ENCODE results near the gene CTAGE4.
"Not testable (repeated sequence)": the region's sequence is repeated elsewhere in the genome, so short reads cannot be mapped to it uniquely, and the experiment has no call there.

The CTAGE4 gene

GRCh38 chr7:144217200-144217599, 33.9 kb downstream of the CTAGE4 start:
- not testable (repeated sequence) for DNase-seq

- not testable (repeated sequence) for DNase-seq
These were observed 35.3 kb downstream of the CTAGE4 start for GRCh38 chr7:144218581-144218980.

GRCh38 chr7:144219149-144219548, 35.9 kb downstream of the CTAGE4 start:
- DNase-seq, result not testable (repeated sequence)

GRCh38 chr7:144220531-144220930, 37.3 kb downstream of the CTAGE4 start:
- DNase-seq, result not testable (repeated sequence)

GRCh38 chr7:144223675-144224074, 40.4 kb downstream of the CTAGE4 start:
- not testable (repeated sequence) for DNase-seq

- DNase-seq, result not testable (repeated sequence)
These were observed 43.6 kb downstream of the CTAGE4 start for GRCh38 chr7:144226866-144227265.

GRCh38 chr7:144228810-144229209, 45.5 kb downstream of the CTAGE4 start:
- not testable (repeated sequence) for DNase-seq

- DNase-seq, result not testable (repeated sequence)
These were observed 47.8 kb downstream of the CTAGE4 start for GRCh38 chr7:144231027-144231426.

- not testable (repeated sequence) for DNase-seq
These were observed 49.8 kb downstream of the CTAGE4 start for GRCh38 chr7:144233039-144233438.

Measured in GOT3 (cell line).